ENCODE data around the gene CDKL5.

- TF ChIP-seq, protein P1, sequence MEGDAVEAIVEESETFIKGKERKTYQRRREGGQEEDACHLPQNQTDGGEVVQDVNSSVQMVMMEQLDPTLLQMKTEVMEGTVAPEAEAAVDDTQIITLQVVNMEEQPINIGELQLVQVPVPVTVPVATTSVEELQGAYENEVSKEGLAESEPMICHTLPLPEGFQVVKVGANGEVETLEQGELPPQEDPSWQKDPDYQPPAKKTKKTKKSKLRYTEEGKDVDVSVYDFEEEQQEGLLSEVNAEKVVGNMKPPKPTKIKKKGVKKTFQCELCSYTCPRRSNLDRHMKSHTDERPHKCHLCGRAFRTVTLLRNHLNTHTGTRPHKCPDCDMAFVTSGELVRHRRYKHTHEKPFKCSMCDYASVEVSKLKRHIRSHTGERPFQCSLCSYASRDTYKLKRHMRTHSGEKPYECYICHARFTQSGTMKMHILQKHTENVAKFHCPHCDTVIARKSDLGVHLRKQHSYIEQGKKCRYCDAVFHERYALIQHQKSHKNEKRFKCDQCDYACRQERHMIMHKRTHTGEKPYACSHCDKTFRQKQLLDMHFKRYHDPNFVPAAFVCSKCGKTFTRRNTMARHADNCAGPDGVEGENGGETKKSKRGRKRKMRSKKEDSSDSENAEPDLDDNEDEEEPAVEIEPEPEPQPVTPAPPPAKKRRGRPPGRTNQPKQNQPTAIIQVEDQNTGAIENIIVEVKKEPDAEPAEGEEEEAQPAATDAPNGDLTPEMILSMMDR (IDR thresholded peaks at IDR 0.05): no peak
- no peak for TF ChIP-seq POLR2AphosphoS5 (IDR thresholded peaks at IDR 0.05)
- TF ChIP-seq POLR2A (IDR thresholded peaks at IDR 0.05): no peak
These were observed 205.5 kb downstream of the CDKL5 start for GRCh38 chrX:18630934-18631333.
